OCI-LY1 (cell line): ENCODE measurements around the gene SDK1.

Source experiments
- H2AFZ ChIP-seq: fragments of 200-600 bp; sonication (generic), shearing (Covaris generic); 2 replicates; pipeline ENCODE4 v1.6.0; 2014; ENCODE audit warnings: antibody characterized with exemption, mild to moderate bottlenecking, low read length
- H3F3A ChIP-seq: fragments of 200-600 bp; sonication (generic), shearing (Covaris generic); 2 replicates; pipeline ENCODE4 v1.6.0; 2014; ENCODE audit warnings: mild to moderate bottlenecking, antibody characterized with exemption, low read length, moderate library complexity; ENCODE audit not compliant: insufficient read depth
- H3K27ac ChIP-seq: fragments of 200-600 bp; sonication (generic); 2 replicates; pipeline ENCODE4 v1.5.1; 2014; ENCODE audit warnings: low read length, mixed run types, mild to moderate bottlenecking, low read depth; ENCODE audit not compliant: poor library complexity, severe bottlenecking
- H3K27me3 ChIP-seq: fragments of 200-600 bp; sonication (generic); 2 replicates; pipeline ENCODE4 v1.6.0; 2014; ENCODE audit warnings: antibody characterized with exemption, mild to moderate bottlenecking, low read length, moderate library complexity; ENCODE audit not compliant: insufficient read depth
- H3K36me3 ChIP-seq: fragments of 200-600 bp; sonication (generic); 2 replicates; pipeline ENCODE4 v1.6.1; 2014; ENCODE audit warnings: mild to moderate bottlenecking, antibody characterized with exemption, low read length, moderate library complexity, mixed read lengths; ENCODE audit not compliant: insufficient read depth
- H3K4me1 ChIP-seq: fragments of 200-600 bp; sonication (generic); 2 replicates; pipeline ENCODE4 v1.5.1; 2014; ENCODE audit warnings: mild to moderate bottlenecking, low read length, moderate library complexity; ENCODE audit not compliant: insufficient read depth, severe bottlenecking
- H3K4me2 ChIP-seq: fragments of 200-600 bp; sonication (generic), shearing (Covaris generic); 2 replicates; pipeline ENCODE4 v1.6.1; 2014; ENCODE audit warnings: low read length
- H3K4me3 ChIP-seq: fragments of 200-600 bp; sonication (generic); 2 replicates; pipeline ENCODE4 v1.5.1; 2014; ENCODE audit warnings: low read length, low read depth, mild to moderate bottlenecking, mixed read lengths; ENCODE audit not compliant: poor library complexity, severe bottlenecking
- H3K79me2 ChIP-seq: fragments of 200-600 bp; shearing (Covaris generic); 2 replicates; pipeline ENCODE4 v1.6.1; 2016; ENCODE audit warnings: mixed run types, low read length, mixed read lengths; ENCODE audit not compliant: insufficient read depth
- H3K9ac ChIP-seq: fragments of 200-600 bp; sonication (generic), shearing (Covaris generic); 2 replicates; pipeline ENCODE4 v1.6.1; 2014; ENCODE audit warnings: mild to moderate bottlenecking, low read length, mixed read lengths
- H3K9me2 ChIP-seq: fragments of 200-600 bp; sonication (generic), shearing (Covaris generic); 2 replicates; pipeline ENCODE4 v1.6.1; 2014; ENCODE audit warnings: low read depth, mild to moderate bottlenecking, low read length, mixed read lengths
- H3K9me3 ChIP-seq: fragments of 200-600 bp; shearing (Covaris generic); 2 replicates; pipeline ENCODE4 v1.6.1; 2014; ENCODE audit warnings: low read length, mixed read lengths
- H4K20me1 ChIP-seq: fragments of 200-600 bp; sonication (generic), shearing (Covaris generic); 2 replicates; pipeline ENCODE4 v1.6.0; 2016; ENCODE audit warnings: mild to moderate bottlenecking, low read length; ENCODE audit not compliant: insufficient read depth
- EZH2 ChIP-seq: fragments of 200-600 bp; sonication (generic), shearing (Covaris generic); IDR thresholded peaks from 2 replicates; pipeline ENCODE4 v1.8.0; 2017; ENCODE audit warnings: borderline replicate concordance, mixed run types, mild to moderate bottlenecking, antibody characterized with exemption, low read length, moderate library complexity, mixed read lengths
- TF ChIP-seq, protein P1 (sequence below): fragments of 200-600 bp; sonication (generic), shearing (Covaris generic); IDR thresholded peaks from 2 replicates; pipeline ENCODE4 v1.5.1; 2017; ENCODE audit warnings: mild to moderate bottlenecking, antibody characterized with exemption, low read length, moderate library complexity, mixed read lengths

Gene SDK1

DNA sequence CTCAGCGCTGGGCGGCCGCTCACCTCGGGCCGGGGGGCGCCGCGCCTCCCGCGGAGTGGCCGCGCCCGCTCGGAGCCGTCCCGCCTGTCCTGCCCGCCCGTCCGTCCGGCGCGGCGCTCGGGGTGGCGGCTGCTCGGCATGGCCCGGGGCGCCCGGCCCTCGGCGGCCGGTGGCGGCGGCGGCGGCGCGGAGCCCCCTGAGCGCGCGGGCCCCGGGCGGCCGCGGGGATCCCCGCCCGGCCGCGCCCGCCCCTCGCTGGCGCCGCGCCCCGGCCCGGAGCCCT is 338 bp downstream of the SDK1 start:
- Histone ChIP-seq H3K27ac (no peak overlapping the region), H3K4me2 (no peak overlapping the region), H4K20me1 (no peaks in the 10 kb centered on the region), H3K9me3 (no peaks in the 10 kb centered on the region), H3K79me2 (peaks cover 45% of the 10 kb centered on the region), H3K4me3 (peak overlapping the region; percentile 52), H3K4me1 (peaks cover 50% of the 10 kb centered on the region), H2AFZ (no peak overlapping the region), H3K27me3 (no peaks in the 10 kb centered on the region), H3F3A (no peaks in the 10 kb centered on the region), H3K9ac (no peak overlapping the region), H3K36me3 (no peaks in the 10 kb centered on the region), H3K9me2 (no peaks in the 10 kb centered on the region)
- TF ChIP-seq, protein P1, sequence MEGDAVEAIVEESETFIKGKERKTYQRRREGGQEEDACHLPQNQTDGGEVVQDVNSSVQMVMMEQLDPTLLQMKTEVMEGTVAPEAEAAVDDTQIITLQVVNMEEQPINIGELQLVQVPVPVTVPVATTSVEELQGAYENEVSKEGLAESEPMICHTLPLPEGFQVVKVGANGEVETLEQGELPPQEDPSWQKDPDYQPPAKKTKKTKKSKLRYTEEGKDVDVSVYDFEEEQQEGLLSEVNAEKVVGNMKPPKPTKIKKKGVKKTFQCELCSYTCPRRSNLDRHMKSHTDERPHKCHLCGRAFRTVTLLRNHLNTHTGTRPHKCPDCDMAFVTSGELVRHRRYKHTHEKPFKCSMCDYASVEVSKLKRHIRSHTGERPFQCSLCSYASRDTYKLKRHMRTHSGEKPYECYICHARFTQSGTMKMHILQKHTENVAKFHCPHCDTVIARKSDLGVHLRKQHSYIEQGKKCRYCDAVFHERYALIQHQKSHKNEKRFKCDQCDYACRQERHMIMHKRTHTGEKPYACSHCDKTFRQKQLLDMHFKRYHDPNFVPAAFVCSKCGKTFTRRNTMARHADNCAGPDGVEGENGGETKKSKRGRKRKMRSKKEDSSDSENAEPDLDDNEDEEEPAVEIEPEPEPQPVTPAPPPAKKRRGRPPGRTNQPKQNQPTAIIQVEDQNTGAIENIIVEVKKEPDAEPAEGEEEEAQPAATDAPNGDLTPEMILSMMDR, result no peak
- TF ChIP-seq EZH2, result no peak

DNA sequence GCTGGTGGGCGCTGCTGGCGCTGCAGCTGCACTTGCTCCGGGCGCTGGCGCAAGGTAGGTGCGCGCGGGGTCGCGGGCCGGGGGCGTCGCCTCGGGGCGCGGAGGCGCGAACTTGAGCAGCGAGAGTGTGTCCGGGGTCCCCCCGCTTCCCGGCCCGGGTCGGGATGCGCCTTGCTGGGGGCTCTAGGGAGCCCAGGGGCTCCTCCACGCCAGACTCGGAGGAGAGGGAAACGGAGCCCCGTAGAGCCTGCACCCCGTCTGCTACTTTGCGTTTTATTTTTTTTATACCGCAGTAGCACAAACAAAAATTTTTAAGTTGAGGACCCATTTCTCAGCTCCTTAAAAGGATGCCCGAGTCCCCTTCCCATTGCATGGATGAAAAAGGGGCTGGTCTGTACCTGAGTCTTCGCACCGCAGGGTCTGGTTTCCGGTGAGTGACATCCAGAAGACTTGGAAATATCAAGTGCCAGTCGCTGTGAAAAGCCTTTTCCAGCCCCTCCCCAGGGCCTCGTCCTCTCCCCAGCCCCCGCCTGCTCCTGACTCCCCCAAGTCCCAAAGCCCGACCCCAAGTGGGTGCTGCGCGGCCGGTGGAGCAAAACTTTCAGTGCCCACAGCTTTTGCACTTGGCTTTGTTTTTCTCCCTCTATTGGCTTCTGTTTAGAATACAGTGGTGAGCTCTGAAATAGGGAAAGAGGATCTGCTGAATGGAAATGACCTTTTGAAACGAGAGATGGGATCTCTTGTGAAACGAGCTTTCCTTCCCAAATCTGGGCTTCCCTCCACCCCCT is 973 bp downstream of the SDK1 start:
- H3K9ac ChIP-seq, result peak overlapping the region; percentile 71
- TF ChIP-seq EZH2, result no peak
- TF ChIP-seq, protein P1, result peak; percentile 32; the same call in 1 of the 2 replicates

DNA sequence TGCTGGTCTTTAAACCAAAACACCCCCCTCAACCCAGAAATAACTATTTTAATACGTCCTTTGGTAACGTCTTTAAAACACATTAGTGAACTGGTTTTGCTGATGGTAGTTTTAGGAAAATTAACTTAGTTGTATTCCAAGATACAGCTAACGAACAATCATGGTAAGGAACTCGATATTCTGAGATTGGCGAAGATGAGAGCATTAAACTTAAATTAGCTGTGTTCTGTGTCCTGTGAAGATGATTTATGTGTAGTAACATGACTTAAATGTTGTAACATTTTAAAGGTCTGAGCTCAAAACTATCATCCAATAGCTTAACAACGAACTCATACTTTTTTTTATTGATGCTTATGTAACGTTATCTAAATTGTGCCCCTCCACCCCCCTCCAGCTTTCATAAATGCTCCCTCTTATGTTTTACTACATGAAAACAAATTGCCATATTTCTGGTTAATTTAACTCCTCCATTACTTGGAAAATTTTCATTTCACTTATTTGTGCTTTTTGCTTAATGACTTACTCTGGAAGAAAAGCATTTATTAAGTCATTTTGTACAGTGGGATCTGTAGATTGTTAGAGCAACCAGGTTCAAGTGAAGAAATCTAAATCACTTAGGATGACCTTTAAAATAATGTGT is 1.7 kb downstream of the SDK1 start:
- Histone ChIP-seq H3K36me3 (no peaks in the 10 kb centered on the region), H3K4me1 (peaks cover 58% of the 10 kb centered on the region), H3K9ac (peak overlapping the region; percentile 71), H3K27ac (peak overlapping the region; percentile 17), H3K9me3 (no peaks in the 10 kb centered on the region), H3K79me2 (peaks cover 59% of the 10 kb centered on the region), H3K4me3 (peak overlapping the region; percentile 72), H3F3A (no peaks in the 10 kb centered on the region), H4K20me1 (no peaks in the 10 kb centered on the region), H3K4me2 (peak overlapping the region; percentile 87), H3K9me2 (no peaks in the 10 kb centered on the region), H2AFZ (no peak overlapping the region), H3K27me3 (no peaks in the 10 kb centered on the region)
- no peak for TF ChIP-seq EZH2
- TF ChIP-seq, protein P1, result no peak

More for the DNA sequence above, 973 bp downstream of the SDK1 start:
- H3K27me3 ChIP-seq, result no peaks in the 10 kb centered on the region
- H3K4me2 ChIP-seq, result peak overlapping the region; percentile 87
- H2AFZ ChIP-seq, result no peak overlapping the region
- peak overlapping the region; percentile 72 for H3K4me3 ChIP-seq
- H3F3A ChIP-seq, result no peaks in the 10 kb centered on the region
- no peaks in the 10 kb centered on the region for H4K20me1 ChIP-seq
- no peaks in the 10 kb centered on the region for H3K9me2 ChIP-seq
- no peaks in the 10 kb centered on the region for H3K36me3 ChIP-seq
- H3K9me3 ChIP-seq, result no peaks in the 10 kb centered on the region
- H3K4me1 ChIP-seq, result peaks cover 56% of the 10 kb centered on the region
- H3K27ac ChIP-seq, result peak overlapping the region; percentile 17
- H3K79me2 ChIP-seq, result peaks cover 51% of the 10 kb centered on the region
